ENCODE data around the gene SLC26A8.

GRCh38 chr6:36040958-36041357, 16.5 kb upstream of the SLC26A8 start:
- no peak for TF ChIP-seq CTCF (conservative IDR thresholded peaks at IDR 0.05)
- no peak for TF ChIP-seq EZH2 (IDR thresholded peaks at IDR 0.05; ENCODE audit: low read depth)
